Dermis blood vessel endothelial cell (primary cell): Measurements from ENCODE around the gene PRCD. TPM values are rescaled to one million over a fixed set of nuclear protein-coding genes. Genes with fewer than 3 reads are reported as not detected.
A peak's percentile ranks its signal among the peaks of the same experiment; 100 is the strongest.

Experiments
- DNase-seq: peaks from one replicate; pipeline ENCODE4 v3.0.0; 2010
- total RNA-seq: library from RNA; depleted of rRNA; stranded (reverse); fragments of >200 nt; gene quantifications from 2 replicates; pipeline ENCODE4 v1.2.3, GENCODE V29; 2014

PRCD gene
- total RNA-seq, 1 donor from 2014 or later = 0.68 TPM

DNA sequence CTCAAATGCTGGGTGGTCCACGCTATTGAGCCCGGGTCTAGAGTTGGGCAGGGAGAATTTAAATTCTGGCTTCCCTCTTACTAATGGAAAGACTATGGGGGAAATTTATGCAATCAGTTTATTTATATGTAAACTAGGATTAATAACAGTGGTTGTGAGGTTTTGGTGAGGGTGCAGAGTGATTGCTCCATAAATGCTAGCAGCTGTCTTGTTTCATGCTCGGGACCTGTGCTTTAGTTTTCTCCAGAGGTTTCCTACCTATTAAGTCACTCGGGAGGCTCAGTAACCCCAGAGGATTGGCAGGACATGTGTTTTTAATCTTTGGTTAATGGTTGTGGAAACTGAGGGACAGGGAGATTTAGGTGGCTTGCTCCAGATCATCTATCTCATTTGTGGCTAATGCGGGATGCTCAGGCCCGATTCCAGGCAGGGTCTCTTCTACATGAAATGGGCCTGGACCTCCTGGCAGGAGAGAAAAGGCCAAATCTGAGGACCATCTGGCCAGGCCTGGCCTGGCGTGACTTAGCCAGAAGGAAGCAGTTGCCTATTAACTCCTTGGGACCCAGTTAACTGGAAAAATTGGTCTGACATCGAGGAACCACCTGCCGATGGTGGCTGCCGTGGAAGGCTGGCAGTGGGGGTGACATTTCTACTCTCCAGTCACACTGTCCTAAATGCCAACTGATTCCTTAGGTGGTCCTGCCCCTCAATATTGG is 2.1 kb downstream of the PRCD start:
- no peak for DNase-seq

DNA sequence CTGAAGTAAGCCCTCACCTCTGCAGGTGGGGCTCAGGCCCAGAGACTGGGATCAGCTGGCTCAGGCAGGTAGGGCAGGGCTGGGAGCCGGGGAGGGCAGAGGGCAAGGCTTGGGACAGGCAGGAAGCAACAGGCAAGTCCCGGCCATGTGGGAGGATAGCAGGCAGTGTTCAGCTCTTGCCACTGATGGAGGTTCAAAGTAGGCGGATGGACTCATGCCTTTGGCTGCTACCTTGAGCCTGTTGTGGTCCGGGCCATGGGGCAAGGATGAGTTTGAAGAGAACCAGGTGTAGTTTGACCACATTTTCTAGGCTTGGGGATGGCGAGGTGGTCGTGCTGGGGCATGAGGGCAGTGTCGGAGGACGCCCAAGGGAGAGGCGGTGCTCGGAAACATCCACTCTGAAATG is 2.7 kb downstream of the PRCD start:
- DNase-seq = no peak

DNA sequence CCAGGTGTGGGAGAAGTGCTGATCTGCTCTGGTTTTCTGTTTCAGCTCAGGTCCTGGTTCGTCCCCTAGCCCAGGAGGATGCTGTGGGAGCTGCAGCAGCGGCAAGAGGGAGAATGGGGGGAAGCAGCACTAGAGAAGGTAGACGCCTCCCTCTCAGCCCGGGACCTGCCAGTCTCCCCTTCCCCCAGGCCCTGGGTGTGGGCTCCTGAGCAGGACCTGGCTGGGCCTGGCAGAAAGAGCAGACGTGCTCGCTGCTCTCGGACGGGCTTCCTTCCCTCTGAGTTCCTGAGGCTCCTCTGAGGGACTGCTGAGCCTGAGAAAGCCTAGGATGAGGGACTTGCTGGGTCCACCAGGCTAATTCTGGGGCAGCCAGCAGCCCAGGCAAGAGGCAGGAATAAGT is 3.1 kb downstream of the PRCD start:
- DNase-seq = no peak

DNA sequence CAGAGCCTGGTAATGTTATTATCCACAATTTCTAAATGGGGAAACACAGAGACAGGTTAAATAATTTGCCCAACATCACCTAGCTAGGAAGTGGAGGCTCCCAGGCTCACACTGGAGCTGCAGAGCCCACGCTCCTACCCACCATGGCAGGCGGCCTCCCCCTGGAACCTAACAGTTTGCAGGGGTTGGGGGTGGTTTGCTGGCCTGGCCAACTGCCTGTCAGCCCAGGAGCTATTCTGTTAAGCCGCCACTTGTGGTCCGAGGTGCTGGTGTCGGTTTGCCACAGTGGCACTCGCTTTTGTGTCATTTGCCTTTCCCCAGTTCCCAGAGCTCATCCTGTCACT is 3.6 kb downstream of the PRCD start:
- DNase-seq = no peak

DNA sequence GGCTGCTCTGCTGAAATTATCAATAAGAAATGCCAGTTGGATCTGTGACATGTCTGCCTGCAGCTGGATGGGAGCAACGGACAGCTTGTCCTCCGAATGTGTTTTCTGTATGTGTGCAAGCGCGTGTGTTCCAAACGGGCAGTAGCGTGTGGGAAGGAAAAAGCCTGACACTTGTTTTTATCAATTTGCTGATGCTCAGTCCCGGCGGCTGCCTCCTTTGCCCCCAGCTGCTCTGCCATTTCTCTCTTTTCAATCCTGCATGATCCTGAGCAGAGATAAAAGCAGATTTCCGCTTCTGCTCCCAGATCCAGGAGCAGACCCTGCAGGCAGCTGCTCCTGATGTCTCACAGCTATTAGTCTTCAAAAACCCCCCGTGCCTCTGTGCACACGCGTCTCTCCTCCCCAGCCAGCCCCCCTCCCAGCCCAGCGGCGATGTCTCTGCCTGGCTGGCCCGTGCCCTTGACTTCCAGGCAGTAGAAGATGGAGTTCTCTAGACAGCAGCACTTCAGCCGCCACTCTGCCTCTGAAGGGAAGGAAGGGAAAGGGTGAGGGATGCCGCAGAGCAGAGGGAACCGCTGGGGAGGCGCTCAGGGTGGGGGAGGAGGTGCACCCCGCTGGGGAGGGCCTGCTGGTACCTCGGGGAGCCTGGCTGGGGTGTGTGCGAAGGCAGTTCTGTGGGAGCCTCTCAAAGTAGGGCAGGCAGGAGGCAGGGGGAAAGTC is 4.1 kb downstream of the PRCD start:
- DNase-seq = no peak

DNA sequence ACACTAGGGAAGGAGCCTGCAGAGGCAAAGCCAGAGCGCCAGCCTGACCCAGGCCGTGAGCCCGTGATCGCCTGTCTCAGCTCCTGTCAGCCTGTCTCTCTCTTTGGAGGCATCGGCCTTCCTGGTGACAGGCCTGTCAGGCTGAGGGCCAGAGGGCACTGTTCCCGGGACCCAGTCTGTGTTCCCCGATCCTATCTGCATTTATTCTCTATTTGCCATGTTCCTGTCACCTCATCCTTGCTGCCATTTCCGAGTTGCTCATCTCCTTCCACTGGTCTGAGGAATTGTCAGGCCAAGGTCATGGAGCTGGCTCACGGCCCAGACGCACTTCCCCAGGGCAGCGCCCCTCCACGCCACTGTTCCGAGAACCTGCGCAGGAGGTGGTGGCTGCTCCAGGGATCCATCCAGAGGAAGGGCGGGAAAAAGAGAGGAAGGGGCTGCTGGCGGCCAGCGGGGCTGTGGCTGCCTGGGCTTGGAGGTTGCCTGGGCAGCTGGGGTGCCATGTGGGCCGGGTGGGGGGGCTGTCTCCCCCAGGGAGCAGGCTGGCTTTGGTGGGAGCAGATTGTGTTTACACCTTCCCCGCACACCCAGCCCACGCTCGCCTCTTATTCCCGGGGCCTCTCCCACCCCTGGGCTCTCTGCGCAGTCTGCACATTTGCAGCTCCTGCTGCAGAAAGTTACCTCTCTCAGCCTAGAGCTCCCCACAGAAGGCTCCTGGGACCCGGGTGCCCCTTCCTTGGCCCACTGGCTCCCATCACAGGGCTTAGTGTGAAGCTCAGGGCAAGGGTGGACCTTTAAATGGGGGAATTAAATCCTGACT is 4.9 kb downstream of the PRCD start:
- no peak for DNase-seq

DNA sequence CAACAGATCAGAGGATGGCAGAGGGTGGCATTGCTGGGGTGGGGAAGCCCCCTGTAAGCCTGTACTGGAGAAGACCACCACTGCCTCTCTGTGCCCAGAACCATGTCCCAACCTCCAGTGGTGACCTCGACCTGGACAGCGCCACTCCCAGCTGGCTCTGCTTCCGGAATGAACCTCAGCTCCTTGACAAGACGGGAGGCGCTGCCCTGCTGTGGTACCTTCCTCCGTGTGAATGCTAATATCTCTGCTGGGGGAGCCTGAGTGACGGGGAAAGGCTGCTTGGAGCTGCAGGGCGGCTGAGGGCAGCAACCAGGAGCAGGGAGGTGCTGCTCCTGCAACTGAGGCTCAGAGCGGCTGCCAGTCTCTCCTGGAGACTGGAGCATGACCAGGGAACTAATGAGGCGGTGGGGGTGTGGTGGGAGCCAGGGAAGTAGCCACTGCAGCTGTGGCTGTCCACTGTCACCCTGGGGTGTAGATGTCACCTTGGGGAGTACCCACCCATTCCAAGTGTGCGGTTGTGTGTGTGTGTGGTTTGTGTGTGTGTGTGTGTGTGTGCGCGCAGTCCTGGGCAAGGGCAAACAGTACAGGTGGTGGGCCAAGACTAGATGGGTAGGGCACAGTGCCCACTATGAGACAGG is 6.2 kb downstream of the PRCD start:
- no peak for DNase-seq

DNA sequence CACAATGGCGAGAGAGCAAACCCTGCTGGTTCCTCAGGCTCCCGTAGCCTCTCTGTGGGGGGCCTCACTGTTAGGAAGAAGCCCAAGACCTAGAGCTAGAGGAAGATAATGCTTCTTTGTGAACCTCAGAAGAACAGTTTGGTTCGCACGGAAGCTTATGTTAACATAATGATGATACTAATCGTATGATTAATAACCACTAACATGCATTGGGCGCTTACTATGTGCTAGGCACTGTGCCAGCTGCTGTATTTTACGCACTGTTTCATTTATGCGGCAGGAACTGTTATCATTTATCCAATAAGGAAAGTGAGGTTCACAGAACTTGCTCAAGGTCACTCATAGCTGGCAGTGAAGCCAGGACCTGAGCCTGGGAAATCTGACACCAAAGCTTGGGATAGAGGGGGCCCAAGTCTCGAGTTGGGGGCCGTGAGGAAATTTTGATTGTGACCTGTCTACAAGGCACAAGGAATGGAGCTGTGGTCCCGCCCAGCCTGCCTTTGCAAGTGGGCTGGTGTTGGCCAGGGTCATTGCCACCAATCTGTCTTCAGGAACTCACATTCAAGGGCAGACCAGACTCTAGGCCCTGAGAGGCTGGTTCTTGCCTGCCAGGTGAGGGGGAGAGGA is 6.8 kb downstream of the PRCD start:
- DNase-seq = peak; percentile 51

DNA sequence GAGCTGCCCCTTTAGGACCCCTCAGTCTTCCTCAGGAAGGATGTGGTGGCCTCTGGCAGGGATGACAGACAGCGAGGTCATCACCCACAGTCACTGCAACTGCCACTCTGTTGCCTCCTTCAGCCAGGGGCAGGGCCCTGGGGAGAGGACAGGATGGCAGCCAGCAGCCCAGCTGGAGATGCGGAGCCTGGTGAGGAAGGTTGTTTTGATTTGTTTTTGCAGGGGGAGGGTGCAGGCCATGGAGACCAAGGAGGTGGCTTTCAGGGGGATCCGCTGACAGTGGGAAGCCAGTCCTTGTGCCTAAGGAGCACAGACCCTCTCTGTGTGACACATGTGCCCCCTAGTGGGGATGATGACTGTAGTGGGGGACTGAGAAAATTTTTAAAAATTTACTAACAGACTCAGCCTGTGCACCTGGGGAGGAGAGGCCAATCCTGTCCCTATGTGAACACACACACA is 7.4 kb downstream of the PRCD start:
- peak; percentile 78 for DNase-seq

DNA sequence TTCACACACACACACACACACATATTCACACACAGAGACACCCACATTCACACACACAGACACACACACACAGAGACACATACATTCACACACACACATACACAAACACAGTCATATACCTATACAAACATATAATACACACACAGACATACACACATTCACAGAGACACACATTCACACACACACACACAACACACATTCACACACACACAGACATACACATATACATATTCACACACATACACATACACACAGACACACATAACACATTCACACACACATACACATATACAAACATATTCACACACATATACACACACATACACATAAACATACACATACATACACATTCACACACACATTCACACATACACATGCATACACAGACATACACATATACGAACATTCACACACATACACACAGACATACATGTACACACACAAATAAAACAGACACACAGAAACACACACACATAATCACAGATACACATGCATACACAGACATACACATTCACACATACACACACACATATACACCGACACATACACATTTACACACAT is 7.9 kb downstream of the PRCD start:
- DNase-seq = no peak

DNA sequence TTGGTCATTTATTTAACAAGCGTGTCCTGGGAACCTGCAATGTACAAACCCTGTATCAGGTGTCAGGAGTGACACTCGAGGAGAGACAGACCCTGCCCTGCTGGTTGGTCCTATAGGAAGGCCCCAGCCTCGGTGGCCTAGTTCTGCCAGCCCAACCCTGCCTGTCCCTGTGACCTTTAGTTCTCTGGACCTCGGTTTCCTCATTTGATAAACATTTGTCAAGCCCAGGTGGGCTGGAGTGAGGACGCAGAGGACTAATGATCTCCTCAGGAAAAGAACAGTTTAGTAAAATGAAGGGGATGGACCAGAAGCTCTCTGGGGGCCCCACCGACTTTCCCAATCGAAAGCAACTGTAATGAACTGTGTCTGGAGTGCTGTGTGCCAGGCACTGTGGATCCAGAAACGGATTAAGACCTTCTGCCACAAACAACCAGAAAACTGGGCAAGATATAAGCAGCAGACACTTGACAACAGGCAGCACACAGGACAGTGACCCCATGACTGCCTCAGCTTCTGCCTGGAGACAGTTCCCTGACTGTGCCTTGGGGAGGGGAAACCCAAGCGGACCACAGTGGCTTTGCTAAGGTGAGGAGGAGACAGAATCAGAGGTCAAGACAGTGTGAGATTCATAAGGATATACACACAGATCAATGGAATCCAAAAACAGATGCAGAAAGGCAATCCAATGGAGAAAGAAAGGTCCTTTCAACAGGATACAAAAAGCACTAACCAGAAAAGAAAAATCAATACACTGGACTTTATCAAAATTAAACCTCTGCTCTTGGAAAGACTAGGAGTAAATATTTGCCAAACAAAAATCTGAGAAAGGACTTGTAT is 8.8 kb downstream of the PRCD start:
- DNase-seq = no peak

DNA sequence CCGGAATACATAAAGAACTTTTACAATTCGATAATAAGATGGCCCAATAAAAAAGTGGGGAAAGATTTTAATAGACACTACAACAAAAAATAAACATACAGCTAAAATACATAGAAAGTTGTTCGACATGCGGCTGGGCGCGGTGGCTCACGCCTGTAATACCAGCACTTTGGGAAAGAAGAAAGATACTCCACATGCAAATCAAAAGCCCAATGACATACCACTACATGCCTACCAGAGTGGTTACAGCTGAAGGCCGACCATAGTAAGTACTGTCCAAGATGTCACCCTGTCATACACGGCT is 9.3 kb downstream of the PRCD start:
- DNase-seq = no peak

DNA sequence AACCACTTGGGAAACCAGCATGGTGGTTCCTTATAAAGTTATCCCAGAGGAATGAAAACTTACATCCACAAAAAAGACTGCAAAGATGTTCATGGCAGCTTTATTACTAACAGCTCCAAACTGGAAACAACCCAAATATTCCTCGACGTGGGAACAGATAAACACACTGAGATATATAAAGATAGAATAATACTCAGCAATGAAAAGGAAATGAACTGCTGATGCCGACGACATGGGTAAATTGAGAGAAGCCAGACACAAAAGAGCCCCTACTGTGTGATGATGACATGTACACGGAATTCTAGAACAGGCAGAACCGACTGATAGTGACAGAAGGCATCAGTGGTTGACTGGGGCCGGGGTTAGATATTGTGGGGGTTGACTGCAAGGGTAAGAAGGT is 9.7 kb downstream of the PRCD start:
- no peak for DNase-seq

DNA sequence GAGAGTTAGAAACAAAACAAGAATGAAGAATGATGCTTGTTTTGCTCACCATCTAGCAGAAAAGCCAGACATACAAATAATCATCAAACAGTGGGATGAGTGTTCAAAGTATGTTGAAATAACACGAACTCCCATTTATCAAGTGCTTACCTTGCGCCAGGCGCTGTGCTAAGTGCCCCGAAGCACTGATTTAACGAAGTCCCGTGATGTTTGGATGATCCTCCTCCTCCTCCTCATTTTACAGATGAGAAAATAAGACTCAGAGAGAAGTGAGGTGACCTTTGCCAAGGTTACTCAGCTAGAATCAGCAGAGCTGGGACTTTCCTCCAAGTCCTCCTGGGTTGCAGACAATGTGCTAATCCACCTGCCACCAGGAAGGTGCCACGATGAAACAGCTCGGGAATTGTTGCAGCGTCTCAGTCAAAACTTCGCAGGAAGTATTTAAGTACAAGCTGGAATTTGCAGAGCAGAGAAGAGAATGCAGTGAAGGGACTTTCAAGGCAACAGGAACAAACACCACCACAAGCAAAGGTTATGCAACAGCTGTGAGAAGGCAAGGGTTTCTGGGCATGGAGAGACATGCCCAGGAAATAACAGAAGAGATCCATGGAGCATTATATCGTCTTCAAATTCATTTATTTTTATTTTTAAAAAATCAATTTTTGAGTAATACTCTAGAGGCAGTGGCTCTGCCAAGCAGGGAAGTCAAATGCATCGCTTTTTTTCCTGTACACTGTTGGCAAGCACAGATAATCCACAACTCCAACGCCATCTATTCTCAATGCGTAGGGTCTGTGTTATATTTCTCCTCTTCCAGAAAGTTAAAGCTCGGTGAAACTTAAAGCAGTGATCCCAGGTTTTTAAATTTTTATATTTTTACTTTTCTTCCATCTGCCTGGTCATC is 11.1 kb downstream of the PRCD start:
- peak; percentile 54 for DNase-seq

DNA sequence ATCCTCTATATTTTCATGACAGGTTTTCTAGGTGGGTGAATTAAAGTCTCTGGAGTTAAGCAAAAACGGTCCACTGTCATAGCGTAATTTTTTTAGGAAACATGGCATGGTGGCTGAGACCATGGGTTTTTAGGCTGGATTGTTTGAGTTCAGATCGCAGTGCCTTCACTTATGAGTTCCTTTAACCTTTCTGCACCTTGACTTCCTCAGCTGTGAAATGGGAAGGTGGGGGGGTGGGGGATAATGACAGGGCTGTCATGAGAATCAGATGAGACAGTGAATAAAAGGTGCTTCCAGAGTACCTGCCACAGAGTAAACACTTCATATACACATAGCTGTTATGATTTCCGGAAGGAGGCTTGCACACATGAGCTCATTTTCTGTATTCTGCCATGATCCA is 11.8 kb downstream of the PRCD start:
- no peak for DNase-seq

DNA sequence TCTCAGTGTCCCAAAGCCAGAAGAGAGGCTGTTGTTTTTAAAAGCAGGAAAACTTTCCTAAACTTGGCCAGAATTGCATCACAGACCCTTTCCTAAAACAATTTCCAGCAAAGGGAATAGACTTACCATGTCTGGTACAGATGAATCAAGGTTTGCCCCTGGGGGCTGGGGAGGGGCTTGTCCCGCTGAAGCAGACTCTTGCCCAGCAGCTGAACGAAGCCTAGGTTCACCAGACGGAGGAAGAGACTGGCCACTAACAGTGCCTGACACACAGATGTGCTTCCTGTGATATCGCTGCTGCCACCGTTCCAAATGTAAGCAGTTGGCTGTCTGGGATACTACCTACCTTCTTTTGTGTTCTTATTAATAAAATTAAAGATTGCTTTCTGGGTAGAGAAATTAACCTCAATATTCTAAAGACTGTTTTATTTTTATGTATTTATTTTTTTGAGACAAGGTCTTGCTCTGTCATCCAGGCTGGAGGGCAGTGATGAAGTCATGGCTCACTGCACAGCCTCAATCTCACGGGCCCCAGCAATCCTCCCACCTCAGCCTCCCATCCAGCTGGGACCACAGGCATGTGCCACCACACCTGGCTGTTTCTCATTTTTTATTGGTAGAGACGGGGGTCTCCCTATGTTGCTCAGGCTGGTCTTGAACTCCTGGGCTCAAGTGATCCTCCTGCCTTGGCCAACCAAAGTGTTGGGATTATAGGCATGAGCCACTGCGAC is 13.5 kb downstream of the PRCD start:
- DNase-seq = no peak

DNA sequence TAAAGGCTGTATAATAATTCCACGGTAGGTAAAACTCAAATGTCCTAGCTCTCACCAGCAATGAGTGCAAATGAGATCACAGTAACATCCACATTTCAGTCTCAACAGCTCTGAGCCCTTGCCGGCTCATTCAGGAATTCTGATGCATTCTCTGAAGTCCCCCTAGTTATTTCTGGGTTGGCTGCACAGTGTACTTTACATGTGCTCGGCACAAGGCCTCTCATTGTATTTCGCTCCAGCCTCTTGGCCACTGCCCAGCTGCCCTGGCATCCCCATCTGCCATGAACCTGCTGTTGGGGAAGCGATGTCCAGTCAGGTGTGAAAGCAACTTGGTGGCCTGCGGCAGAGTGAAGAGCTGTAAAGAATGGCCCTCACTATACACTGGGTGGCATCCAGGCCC is 14.3 kb downstream of the PRCD start:
- DNase-seq = no peak

DNA sequence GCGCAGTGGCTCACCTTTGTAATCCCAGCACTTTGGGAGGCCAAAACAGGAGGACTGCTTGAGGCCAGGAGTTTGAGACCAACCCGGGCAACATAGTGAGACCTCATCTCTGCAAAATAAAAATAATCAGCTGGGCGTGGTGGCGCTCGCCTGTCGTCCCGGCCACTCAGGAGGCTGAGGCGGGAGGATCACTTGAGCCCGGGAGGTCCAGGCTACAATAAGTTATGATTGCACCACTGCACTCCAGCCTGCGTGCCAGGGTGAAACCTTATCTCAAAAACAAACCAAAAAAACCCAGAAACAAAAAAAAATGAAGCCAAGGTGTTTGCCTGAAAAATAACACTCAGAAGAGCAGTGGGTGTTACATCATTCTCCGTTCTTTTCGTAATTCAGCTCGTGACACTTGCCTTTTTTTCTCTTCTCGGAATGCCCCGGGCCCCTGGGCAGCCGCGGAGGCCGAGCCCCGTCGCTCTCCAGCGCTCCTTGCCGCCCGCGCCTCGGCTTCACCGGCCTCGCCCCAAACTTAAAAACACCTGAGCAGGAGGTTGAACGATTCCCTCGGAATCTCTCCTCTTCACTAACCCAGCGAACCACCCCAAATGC is 17.0 kb downstream of the PRCD start:
- DNase-seq = peak; percentile 49
